Lung (tissue), 12 donors: ENCODE measurements around the gene PYROXD2. TPM values are rescaled to one million over a fixed set of nuclear protein-coding genes. Genes with fewer than 3 reads are reported as not detected.
"Not testable (repeated sequence)": the region's sequence is repeated elsewhere in the genome, so short reads cannot be mapped to it uniquely, and the experiment has no call there.

Experiments used
- ATAC-seq: fragments of 200-7000 bp; cut with Tn5 transposase; one replicate; pipeline ENCODE4 v1.9.1; 2020; ENCODE audit warnings: moderate number of reproducible peaks; ENCODE audit not compliant: insufficient read depth, low FRiP score
- DNase-seq, 3 donors: peaks; one replicate each; pipeline ENCODE4 v3.0.0-alpha.2; 2013 to 2017
- H3K27ac ChIP-seq, 2 donors: one replicate each; pipeline ENCODE4 v1.5.1; 2013; ENCODE audit warnings: mild to moderate bottlenecking in 2 of 2, moderate library complexity in 2 of 2, control low read depth in 1 of 2, inconsistent platforms in 1 of 2, low read depth in 1 of 2, low read length in 1 of 2
- H3K27me3 ChIP-seq, 3 donors: one replicate each; pipeline ENCODE4 v1.5.1; 2013; ENCODE audit warnings: low read length in 2 of 3; ENCODE audit not compliant: control insufficient read depth in 3 of 3, insufficient read depth in 3 of 3
- H3K36me3 ChIP-seq, 4 donors: one replicate each; pipeline ENCODE4 v1.5.1; 2013; ENCODE audit warnings: low read length in 4 of 4, mild to moderate bottlenecking in 1 of 4, moderate library complexity in 1 of 4; ENCODE audit not compliant: control insufficient read depth in 4 of 4, insufficient read depth in 4 of 4
- H3K4me1 ChIP-seq, 5 donors: one replicate each; pipeline ENCODE4 v1.5.1; 2013; ENCODE audit warnings: low read length in 5 of 5, mild to moderate bottlenecking in 2 of 5, moderate library complexity in 1 of 5; ENCODE audit not compliant: control insufficient read depth in 5 of 5, insufficient read depth in 5 of 5
- H3K4me3 ChIP-seq: one replicate; pipeline ENCODE4 v1.5.1; 2013; ENCODE audit warnings: mild to moderate bottlenecking, control low read depth, moderate library complexity
- H3K9ac ChIP-seq, 2 donors: one replicate each; pipeline ENCODE4 v1.5.1; 2013; ENCODE audit warnings: low read length in 2 of 2, control low read depth in 1 of 2; ENCODE audit not compliant: insufficient read depth in 1 of 2
- H3K9me3 ChIP-seq, 4 donors: one replicate each; pipeline ENCODE4 v1.5.1; 2013; ENCODE audit warnings: low read length in 3 of 4, mild to moderate bottlenecking in 1 of 4, moderate library complexity in 1 of 4; ENCODE audit not compliant: control insufficient read depth in 4 of 4, insufficient read depth in 3 of 4
- CTCF ChIP-seq: IDR thresholded peaks from 2 replicates; pipeline ENCODE4 v1.5.1; 2012; ENCODE audit warnings: mild to moderate bottlenecking; ENCODE audit errors: control extremely low read depth, extremely low read depth
- WGBS, 2 donors: extraction: QIAGEN DNeasy Blood & Tissue Kit; methylation state at CpG; one replicate each; pipeline ENCODE4 v1.1.7; 2013; 5-methylcytosine and 5-hydroxymethylcytosine counted together
- polyA plus RNA-seq, 2 donors: library from polyadenylated mRNA; stranded (reverse); fragments of 200-250 nt; gene quantifications; one replicate each; pipeline ENCODE4 v1.2.1, GENCODE V29; 2013
- total RNA-seq, 2 donors: library from RNA; depleted of rRNA in 1 of 2; stranded (reverse); fragments of >200 nt in 1 of 2; gene quantifications; one replicate each; pipeline ENCODE4 v1.2.1, GENCODE V29; 2014 to 2021
- donor health status: control.
- donor health status: control.
- donor health status: Bipolar disorder and iron deficiency.
- donor health status: healthy.
- donor health status: DM: yes; HTN: yes; CAD: no.

The PYROXD2 gene
- total and polyA plus RNA-seq, 4 donors: 2.3 to 16.8 (median 7.5) TPM

- Histone ChIP-seq H3K4me3 (no peak overlapping the region), H3K27me3 (no peaks in the 10 kb centered on the region), H3K9me3 (peaks cover 0 to 9% (median 0%) of the 10 kb centered on the region in 4 donors), H3K4me1 (peaks cover 0 to 20% (median 12%) of the 10 kb centered on the region in 5 donors), H3K27ac (no peak overlapping the region), H3K9ac (no peak overlapping the region), H3K36me3 (no peaks in the 10 kb centered on the region)
- ATAC-seq: no peak
- TF ChIP-seq CTCF: no peak
- DNase-seq: peak; percentile 87 to 98 (median 93)
- 35 to 40% methylated on average over 6 of the region's 6 CpGs for WGBS, 2 donors
Measured at GRCh38 chr10:98344589-98345038, 70.4 kb downstream of the PYROXD2 start.

- H3K36me3 ChIP-seq, H3K9ac ChIP-seq, ATAC-seq, H3K27me3 ChIP-seq, DNase-seq, H3K27ac ChIP-seq, H3K4me3 ChIP-seq, H3K9me3 ChIP-seq: not testable (repeated sequence)
- H3K4me1 ChIP-seq: peaks cover 0 to 17% (median 7%) of the 10 kb centered on the region in 5 donors
- WGBS, 2 donors: 95 to 98% methylated on average over 10 of the region's 10 CpGs
Measured at GRCh38 chr10:98341701-98342100, 73.3 kb downstream of the PYROXD2 start.

- no peaks in the 10 kb centered on the region for H3K9me3 ChIP-seq
- H3K9ac ChIP-seq: no peak overlapping the region
- DNase-seq: no peak
- no peaks in the 10 kb centered on the region for H3K36me3 ChIP-seq
- H3K4me1 ChIP-seq: peaks cover 0 to 22% (median 7%) of the 10 kb centered on the region in 5 donors
- H3K4me3 ChIP-seq: no peak overlapping the region
- TF ChIP-seq CTCF: no peak
- ATAC-seq: no peak
- 17 to 23% methylated on average over 2 of the region's 2 CpGs for WGBS, 2 donors
- H3K27ac ChIP-seq: peak overlapping the region in 1 of 2 donors; percentile 92
- no peaks in the 10 kb centered on the region for H3K27me3 ChIP-seq
Measured at GRCh38 chr10:98340940-98341310, 74.1 kb downstream of the PYROXD2 start.

GRCh38 chr10:98340261-98340939 lies 74.6 kb downstream of the PYROXD2 start:
- H3K36me3 ChIP-seq: no peaks in the 10 kb centered on the region
- no peak for ATAC-seq
- TF ChIP-seq CTCF: no peak

More at GRCh38 chr10:98340261-98340939, 74.6 kb downstream of the PYROXD2 start:
- no peak for DNase-seq
- 59 to 65% methylated on average over 8 of the region's 8 CpGs for WGBS, 2 donors
- Histone ChIP-seq H3K9ac (no peak overlapping the region), H3K4me3 (no peak overlapping the region), H3K4me1 (peaks cover 0 to 22% (median 7%) of the 10 kb centered on the region in 5 donors), H3K9me3 (no peaks in the 10 kb centered on the region), H3K27ac (peak overlapping the region in 1 of 2 donors; percentile 92), H3K27me3 (no peaks in the 10 kb centered on the region)
